T-helper 22 cell (primary cell): ENCODE data around the gene BRD2.

ENCODE experiments used
- DNase-seq: peaks from one replicate; pipeline ENCODE4 v3.0.0-alpha.2; 2020; ENCODE audit warnings: low read depth

Gene BRD2

GRCh38 chr6:32993363-32993973 is 25.1 kb downstream of the BRD2 start:
- DNase-seq, result no peak

GRCh38 chr6:32995448-32995847 is 27.1 kb downstream of the BRD2 start:
- DNase-seq, result no peak

GRCh38 chr6:33000055-33000454 is 31.7 kb downstream of the BRD2 start:
- DNase-seq, result no peak

GRCh38 chr6:33001685-33002084 is 33.3 kb downstream of the BRD2 start:
- DNase-seq, result no peak

GRCh38 chr6:33004940-33005339 is 36.5 kb downstream of the BRD2 start:
- DNase-seq, result no peak

GRCh38 chr6:33007831-33008400 is 39.5 kb downstream of the BRD2 start:
- no peak for DNase-seq

GRCh38 chr6:33008944-33009861 is 40.8 kb downstream of the BRD2 start, which contains the start of gene HLA-DOA:
TSS of gene HLA-DOA (minus strand) at chr6:33009591.
- DNase-seq, result no peak

- DNase-seq, result no peak
Measured at GRCh38 chr6:33010356-33010755, 42.0 kb downstream of the BRD2 start.

- no peak for DNase-seq
Measured at GRCh38 chr6:33013608-33014007, 45.2 kb downstream of the BRD2 start.

GRCh38 chr6:33014841-33015634 is 46.6 kb downstream of the BRD2 start:
- no peak for DNase-seq

GRCh38 chr6:33015798-33016197 is 47.4 kb downstream of the BRD2 start:
- no peak for DNase-seq

GRCh38 chr6:33017018-33017417 is 48.6 kb downstream of the BRD2 start:
- DNase-seq, result no peak

- no peak for DNase-seq
Measured at GRCh38 chr6:33017694-33018353, 49.4 kb downstream of the BRD2 start.

- no peak for DNase-seq
Measured at GRCh38 chr6:33018418-33018817, 50.0 kb downstream of the BRD2 start.

GRCh38 chr6:33018904-33019303 is 50.5 kb downstream of the BRD2 start:
- no peak for DNase-seq

- DNase-seq, result no peak
Measured at GRCh38 chr6:33019372-33019771, 51.0 kb downstream of the BRD2 start.

GRCh38 chr6:33021917-33022316 is 53.5 kb downstream of the BRD2 start:
- no peak for DNase-seq

- DNase-seq, result no peak
Measured at GRCh38 chr6:33023536-33023935, 55.1 kb downstream of the BRD2 start.

GRCh38 chr6:33024521-33024920 is 56.1 kb downstream of the BRD2 start:
- DNase-seq, result no peak

- DNase-seq, result no peak
Measured at GRCh38 chr6:33028220-33028849, 59.9 kb downstream of the BRD2 start.
